GM20431 (cell line): Measurements from ENCODE around the gene KRT4.

Source experiments
- in situ Hi-C: fragments of 300-500 bp; cut with MseI, MboI; formaldehyde crosslinking; loops from one replicate; pipeline ENCODE4 v1.15.0; 2020; ENCODE audit warnings: low sequenced_read_pairs; ENCODE audit not compliant: unreplicated experiment

The KRT4 gene

GRCh38 chr12:52837781-52838608 lies 24.1 kb upstream of the KRT4 start:
- in situ Hi-C loops = no loop called here

GRCh38 chr12:52837413-52837741 lies 23.5 kb upstream of the KRT4 start:
- in situ Hi-C loops = no loop called here

DNA sequence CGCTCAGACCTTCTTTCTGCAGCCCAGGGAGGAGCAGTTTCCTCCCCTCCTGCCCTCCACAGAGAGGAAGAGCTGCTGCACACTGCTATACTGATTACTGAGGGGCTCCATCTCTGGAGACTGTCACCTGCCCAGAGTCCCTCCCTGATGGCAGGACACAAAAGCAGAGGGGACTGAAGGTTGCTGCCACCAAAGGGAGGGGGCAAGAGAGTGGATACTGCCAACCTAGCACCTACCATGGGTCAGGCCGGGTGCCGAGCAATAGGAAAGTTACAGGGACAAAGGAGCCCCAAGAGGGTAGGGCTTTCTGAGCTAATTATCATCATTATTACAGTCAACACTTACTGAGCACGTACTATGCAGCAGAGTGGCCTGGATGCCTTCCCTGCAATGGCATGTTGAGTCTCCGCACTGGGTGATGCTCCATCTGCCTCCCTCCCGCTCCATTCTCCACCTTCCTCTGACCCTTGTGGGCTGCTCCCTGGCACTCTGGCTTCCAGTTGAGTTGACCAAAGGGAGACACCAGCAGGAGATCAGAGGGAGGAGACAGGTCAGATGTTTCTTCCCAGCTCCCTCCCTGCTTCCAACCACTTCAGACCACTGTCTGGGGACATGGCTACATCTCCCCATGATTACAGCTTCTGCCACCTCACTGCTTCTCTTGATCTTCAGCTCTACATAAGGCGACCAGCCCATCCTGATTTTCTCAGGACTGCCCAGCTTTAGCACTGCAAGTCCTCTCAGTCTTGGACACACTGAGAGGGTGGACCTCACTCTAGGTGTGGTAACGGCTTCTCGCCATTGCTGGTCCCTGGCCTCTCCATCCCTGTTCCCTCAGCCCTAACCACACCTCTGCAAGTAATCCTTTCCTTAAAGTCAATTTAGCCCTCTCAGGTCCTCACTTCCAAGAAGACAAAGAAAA lies 22.8 kb upstream of the KRT4 start:
- in situ Hi-C loops = no loop called here

GRCh38 chr12:52836042-52836466 lies 22.1 kb upstream of the KRT4 start:
- in situ Hi-C loops = no loop called here

DNA sequence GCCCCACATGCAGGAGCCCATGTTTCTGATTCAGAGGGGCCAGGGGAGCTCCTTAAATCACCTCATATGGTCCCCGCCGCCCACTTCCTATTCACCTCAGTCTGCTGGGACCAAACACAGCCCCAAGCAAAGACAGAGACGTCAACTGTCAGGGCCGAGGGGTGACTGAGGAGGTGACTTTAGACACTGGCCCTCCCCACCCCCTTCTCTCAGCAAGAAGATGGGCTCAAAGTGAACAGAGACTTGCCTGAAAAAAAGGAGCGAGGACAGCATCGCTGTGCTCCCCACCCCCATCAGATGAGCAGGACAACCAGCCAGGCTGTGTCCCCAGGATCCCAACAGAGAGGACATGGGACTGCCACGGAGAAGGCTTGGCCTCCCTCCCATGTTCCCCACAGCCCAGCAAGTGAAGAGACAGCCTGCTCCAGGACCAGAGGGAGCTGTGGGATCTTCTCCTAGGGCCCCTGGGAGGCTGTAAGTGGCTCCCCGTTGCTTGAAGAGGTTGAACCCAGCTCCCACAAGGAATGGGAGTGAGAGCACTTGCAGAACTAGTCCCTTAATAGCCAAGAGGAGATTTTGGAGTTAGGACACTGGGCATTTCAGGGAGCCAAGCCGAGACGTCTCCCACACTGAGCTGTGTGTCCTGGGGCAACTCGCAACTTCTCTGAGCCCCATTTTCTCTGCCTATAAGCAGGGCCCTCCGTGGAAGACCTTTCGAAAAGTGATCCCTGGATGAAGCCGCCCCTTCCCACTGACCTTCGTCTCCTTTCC lies 21.5 kb upstream of the KRT4 start:
- in situ Hi-C loops = no loop called here

DNA sequence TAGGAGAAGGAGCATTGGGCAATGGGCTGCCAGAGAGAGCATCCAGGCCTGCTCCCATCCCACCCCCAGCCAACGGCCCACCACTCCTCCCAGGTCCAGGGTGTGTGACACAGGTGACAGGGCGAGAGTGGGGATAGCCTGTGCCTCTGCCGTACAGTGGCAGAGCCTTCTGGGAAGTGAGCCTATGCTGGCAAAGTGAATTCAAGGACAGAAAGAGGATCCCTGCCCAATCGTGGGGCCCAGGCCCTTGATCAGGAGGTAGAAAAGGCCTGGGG lies 20.7 kb upstream of the KRT4 start:
- in situ Hi-C loops = no loop called here

GRCh38 chr12:52833922-52834726 lies 20.2 kb upstream of the KRT4 start, which contains the start of gene KRT79:
Gene KRT79, minus strand, starts transcription at chr12:52834311. Its CDS starts 51 bp downstream, at chr12:52834260.
- in situ Hi-C loops = no loop called here

DNA sequence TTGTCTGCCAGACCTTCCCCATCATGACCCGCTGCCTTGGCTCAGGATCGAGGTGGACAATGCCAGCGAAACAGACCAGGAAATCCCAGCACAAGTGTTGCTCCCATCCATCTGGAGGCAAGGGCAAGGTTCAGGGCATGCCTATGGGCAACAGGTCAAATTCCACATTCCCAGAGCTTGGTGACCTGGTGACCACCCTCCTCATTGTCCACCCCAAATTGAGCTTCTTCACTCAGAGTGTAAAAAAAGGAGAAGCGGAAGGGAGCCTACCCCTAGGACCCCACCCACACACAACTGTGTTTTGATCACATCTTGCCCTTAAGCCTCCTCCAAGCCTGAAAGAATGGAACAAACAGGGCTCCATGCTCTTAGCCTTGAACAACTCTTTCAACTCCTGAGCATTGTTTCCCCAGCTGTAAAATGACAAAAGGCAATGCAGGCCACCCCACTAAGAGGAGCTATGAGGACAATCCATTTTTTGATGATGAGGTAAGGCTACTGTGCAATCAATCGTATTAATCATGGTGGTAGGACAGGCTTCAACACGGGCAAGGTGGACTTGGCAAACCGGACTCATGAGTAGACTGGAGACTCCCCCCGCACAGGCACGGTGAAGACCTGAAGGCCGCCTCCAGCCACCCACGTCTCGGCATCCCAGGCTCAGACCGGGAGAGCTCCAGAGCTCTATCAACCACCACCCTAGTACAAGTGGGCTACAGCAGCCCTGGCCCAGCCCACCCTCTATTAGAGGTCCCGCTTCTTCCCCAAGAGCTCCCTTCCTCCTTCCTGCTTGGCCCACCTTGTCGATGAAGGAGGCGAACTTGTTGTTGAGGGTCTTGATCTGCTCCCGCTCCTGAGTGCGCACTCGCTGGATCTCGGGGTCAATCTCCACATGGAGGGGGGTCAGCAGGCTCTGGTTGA lies 19.3 kb upstream of the KRT4 start:
- in situ Hi-C loops = no loop called here

DNA sequence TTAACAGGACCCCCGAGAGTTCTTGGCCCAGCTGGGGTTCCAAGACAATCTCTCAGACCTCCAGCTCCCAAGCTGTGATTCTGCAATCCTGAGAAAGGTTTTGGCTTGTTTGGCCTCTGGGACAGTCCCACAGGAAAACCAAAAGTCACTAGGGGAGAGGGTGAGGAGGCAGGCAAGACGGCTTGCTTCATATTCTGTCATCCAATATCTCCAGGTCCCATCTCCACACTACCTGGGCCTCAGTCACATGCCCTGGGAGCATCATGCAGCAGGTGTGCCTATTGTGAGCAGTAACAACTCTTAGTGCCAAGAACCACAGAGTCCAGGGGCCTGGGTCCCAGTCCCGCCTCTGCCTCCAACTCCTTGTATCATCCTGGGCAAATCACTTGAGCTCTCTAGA lies 18.5 kb upstream of the KRT4 start:
- in situ Hi-C loops = no loop called here

DNA sequence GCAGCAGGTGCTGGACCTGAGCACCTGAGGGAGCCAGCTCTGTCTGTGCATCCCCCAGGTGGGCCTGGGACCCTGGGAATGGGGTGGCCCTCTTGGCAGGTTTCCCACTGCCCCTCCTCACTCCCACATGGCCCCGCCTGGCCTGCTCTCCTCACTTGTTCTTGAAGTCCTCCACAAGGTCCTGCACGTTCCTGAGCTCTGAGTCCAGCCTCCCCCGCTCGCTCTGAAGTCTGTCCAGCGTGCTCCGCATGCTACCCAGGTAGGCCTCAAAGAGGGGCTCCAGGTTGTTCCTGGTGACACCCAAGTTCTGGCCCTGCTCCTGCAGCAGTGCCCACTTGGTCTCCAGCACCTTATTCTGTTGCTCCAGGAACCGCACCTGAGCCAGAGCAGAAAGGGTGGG lies 17.3 kb upstream of the KRT4 start:
- in situ Hi-C loops = no loop called here

DNA sequence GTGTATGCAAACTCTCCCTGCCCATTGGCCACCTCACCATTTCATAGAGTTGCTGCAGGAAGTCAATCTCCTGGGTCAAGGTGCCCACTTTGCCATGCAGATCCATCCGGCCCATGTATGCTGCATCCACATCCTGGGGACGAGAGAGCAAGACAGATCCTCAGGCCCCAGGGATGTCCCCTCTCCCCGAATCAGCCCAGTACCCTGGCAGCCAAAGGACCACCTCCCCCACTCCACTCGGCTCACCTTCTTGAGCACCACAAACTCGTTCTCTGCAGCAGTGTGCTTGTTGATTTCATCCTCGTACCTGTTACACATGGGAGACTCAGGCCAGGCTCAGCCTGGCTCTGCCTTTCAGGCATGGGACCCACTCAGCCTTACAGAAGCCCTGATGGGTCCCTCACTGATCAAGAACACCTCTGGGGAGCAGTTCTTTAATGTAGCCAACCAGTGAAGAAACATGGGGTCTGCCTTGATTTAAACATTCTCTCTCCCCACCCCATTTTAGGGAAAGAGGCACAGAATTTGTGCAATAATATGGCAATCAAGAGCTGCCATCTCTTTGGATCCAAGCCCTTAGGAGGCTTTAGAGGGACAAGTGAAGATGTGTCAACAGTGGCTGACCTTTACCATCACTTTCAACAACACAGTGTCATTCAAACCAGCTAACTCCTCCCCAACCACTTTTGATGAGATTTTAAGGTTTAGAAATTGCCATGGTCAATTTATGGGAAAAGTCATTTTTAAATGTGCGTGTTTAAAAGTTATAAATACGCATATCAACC lies 16.3 kb upstream of the KRT4 start:
- in situ Hi-C loops = no loop called here

GRCh38 chr12:52828591-52829021 lies 14.7 kb upstream of the KRT4 start:
- in situ Hi-C loops = no loop called here

DNA sequence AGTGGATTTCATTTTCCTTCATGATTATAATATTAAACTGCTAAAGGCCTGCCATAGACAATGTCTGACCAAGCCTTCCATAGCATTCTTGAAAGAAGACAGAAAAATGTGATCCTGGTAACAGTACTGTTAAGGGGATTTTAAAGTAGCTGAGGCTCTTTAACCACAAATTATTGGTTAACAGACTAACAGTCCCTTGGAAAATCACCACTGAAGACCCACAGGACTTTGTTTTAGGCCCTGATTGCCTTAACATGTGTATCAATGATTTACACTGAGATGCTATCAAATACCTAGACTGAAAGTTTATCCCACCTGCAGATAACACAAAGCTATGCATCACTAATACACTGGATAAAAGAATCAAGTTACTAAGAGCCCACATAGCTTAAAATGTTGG lies 14.2 kb upstream of the KRT4 start:
- in situ Hi-C loops = no loop called here

DNA sequence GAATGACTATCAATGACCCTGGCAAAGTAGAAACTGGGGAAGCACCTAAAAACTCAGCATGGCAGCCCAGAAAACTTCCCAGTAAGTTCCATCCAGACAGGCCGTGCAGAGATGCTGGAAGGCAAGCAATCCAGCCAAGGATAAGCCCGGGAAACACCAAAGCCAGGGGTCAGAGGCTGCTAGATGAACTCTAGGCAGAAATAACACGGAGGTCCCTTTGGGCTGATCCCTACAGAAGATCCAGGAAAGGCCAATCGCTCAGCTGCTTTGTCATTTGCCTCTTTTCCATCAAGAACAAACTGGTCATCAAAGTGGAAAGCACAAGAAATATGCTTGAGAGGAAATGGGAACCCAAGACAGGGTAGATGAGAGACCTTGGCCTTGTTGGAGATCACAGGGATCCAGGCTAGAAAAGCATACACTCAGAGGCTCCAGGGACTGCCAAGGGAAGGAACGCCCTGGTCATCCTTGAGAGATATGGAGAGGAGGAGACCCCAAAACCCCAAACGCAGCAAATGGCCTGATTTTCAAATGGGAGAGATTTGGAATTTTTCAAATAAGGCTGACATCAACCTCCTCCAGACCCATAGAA lies 13.7 kb upstream of the KRT4 start:
- in situ Hi-C loops = no loop called here

DNA sequence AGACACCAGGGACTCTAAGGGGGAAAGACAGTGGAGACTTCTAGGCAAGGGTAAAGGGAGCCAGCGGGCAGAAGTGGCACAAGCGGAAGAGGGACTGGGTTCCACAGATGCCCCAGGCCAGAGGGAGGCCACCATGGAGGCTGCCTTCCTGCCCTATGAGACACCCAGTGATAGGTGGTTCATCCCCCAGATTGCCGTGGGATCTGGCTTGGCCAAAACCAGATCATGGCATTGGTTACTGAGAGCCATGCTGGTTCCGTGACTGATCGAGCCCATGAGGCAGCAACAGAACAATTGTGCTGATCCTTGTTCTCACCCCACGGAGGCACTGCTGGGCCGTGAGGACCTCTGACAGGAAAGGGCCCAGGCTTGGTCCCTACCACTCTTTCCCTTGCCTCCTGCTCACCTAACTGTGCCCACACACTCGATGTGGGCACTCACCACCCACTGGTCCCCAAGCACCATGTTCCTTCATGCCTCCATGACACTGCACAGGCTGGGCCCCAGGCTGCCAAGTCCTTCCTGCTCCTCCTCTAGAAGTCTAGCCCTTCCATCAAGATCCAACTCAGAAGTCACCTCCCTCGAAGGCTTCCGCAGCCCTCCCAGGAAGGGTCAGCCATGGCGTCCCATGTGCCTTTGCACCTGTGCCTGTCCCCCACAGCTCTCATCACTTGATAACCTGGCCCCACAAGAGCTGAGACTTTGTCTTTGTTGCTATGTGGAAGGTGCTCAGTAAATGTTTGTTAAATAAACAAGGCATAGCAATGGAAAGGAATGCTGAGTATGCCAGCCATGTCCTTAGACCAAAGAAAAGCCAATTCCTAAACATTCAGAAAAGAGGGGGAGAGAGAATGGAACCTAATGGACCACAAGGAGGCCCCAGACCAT lies 12.9 kb upstream of the KRT4 start:
- in situ Hi-C loops = no loop called here

- in situ Hi-C loops = no loop called here
Measured at GRCh38 chr12:52825961-52826360, 12.0 kb upstream of the KRT4 start.
